K562 (cell line): Measurements from ENCODE around the gene KCNK4. TPM values are rescaled to one million over a fixed set of nuclear protein-coding genes. Genes with fewer than 3 reads are reported as not detected.

Source experiments
- ARNT ChIP-seq, 2 experiments: fragments of 450-650 bp; IDR thresholded peaks; 2 replicates each; pipeline ENCODE4 v1.6.1; 2016; ENCODE audit warnings: mild to moderate bottlenecking in 1 of 2
- CSDE1 ChIP-seq, 2 experiments: fragments of 450-650 bp; IDR thresholded peaks; 2 replicates each; pipeline ENCODE4 v1.6.1; 2016; ENCODE audit warnings: mild to moderate bottlenecking in 1 of 2
- CTBP1 ChIP-seq: fragments of 450-650 bp; IDR thresholded peaks from 2 replicates; pipeline ENCODE4 v1.6.1; 2016; ENCODE audit warnings: borderline replicate concordance
- DACH1 ChIP-seq: fragments of 450-650 bp; IDR thresholded peaks from 2 replicates; pipeline ENCODE4 v1.6.1; 2018; ENCODE audit not compliant: partially characterized antibody
- DNMT1 ChIP-seq: fragments of 450-650 bp; IDR thresholded peaks from 2 replicates; pipeline ENCODE4 v1.6.1; 2016; ENCODE audit warnings: antibody characterized with exemption, mild to moderate bottlenecking
- ELF2 ChIP-seq: fragments of 250-450 bp; sonication (Bioruptor Pico); IDR thresholded peaks from 2 replicates; pipeline ENCODE4 v1.5.0; 2021; ENCODE audit warnings: mild to moderate bottlenecking
- FIP1L1 ChIP-seq: fragments of 200-400 bp; formaldehyde crosslinking; IDR thresholded peaks from 2 replicates; pipeline ENCODE4 v1.6.1; 2018; ENCODE audit warnings: mild to moderate bottlenecking, low read depth, low read length; ENCODE audit not compliant: poor library complexity, severe bottlenecking
- ILF3 ChIP-seq: fragments of 450-650 bp; IDR thresholded peaks from 2 replicates; pipeline ENCODE4 v1.6.1; 2018; ENCODE audit warnings: antibody characterized with exemption, mild to moderate bottlenecking, moderate library complexity, borderline replicate concordance
- KDM2B ChIP-seq: fragments of 250-450 bp; sonication (Bioruptor Pico); IDR thresholded peaks from 2 replicates; pipeline ENCODE4 v1.8.0; 2021; ENCODE audit warnings: mild to moderate bottlenecking, moderate library complexity
- MAX ChIP-seq: sonication (generic); formaldehyde crosslinking; IDR thresholded peaks from 2 replicates; pipeline ENCODE4 v1.9.0; 2022; ENCODE audit warnings: mild to moderate bottlenecking, missing genetic modification reagents
- MEF2D ChIP-seq: conservative IDR thresholded peaks from 2 replicates; pipeline ENCODE4 v1.6.1; 2016; ENCODE audit warnings: low read depth, missing genetic modification characterization, missing compliant biosample characterization
- SAFB2 ChIP-seq: fragments of 200-400 bp; formaldehyde crosslinking; IDR thresholded peaks from 2 replicates; pipeline ENCODE4 v1.6.1; 2018; ENCODE audit warnings: borderline replicate concordance, low read length, low read depth, moderate library complexity; ENCODE audit not compliant: severe bottlenecking
- SIN3A ChIP-seq, 2 experiments: fragments of 150-350 bp in 1 of 2; IDR thresholded peaks; 2 replicates each; pipeline ENCODE4 v1.6.1; 2011 to 2016; ENCODE audit warnings: borderline replicate concordance in 2 of 2, low read depth in 2 of 2, low read length in 2 of 2, mild to moderate bottlenecking in 2 of 2, moderate library complexity in 2 of 2; ENCODE audit not compliant: control insufficient read depth in 1 of 2
- SMARCA5 ChIP-seq: fragments of 450-650 bp; IDR thresholded peaks from 2 replicates; pipeline ENCODE4 v1.6.1; 2016
- SMC3 ChIP-seq: conservative IDR thresholded peaks from 2 replicates; pipeline ENCODE4 v1.6.1; 2011; ENCODE audit warnings: low read depth, low read length, improper control_type of control experiment; ENCODE audit not compliant: insufficient read depth
- TCFL5 ChIP-seq: fragments of 250-450 bp; sonication (Bioruptor Pico); conservative IDR thresholded peaks from 2 replicates; pipeline ENCODE4 v1.6.1; 2021; ENCODE audit warnings: mild to moderate bottlenecking, moderate library complexity, matching md5 sums
- TEAD4 ChIP-seq, 2 experiments: sonication (generic) in 1 of 2; formaldehyde crosslinking in 1 of 2; IDR thresholded peaks; 2 replicates each; pipeline versions ENCODE4 v1.6.1 to v1.8.0; 2012 to 2022; ENCODE audit warnings: borderline replicate concordance in 1 of 2, inconsistent platforms in 1 of 2, low read length in 1 of 2, mild to moderate bottlenecking in 1 of 2, missing genetic modification reagents in 1 of 2
- TSC22D4 ChIP-seq: fragments of 450-650 bp; IDR thresholded peaks from 2 replicates; pipeline ENCODE4 v1.6.1; 2016; ENCODE audit warnings: missing genetic modification characterization, missing biosample characterization, control low read depth
- U2AF2 ChIP-seq: fragments of 200-400 bp; formaldehyde crosslinking; optimal IDR thresholded peaks from 2 replicates; pipeline ENCODE3; 2017; ENCODE audit warnings: low read depth, mild to moderate bottlenecking, low read length
- ZBTB17 ChIP-seq: fragments of 450-650 bp; formaldehyde crosslinking; IDR thresholded peaks from 2 replicates; pipeline ENCODE4 v1.4.0; 2020; ENCODE audit warnings: mild to moderate bottlenecking
- ZBTB5 ChIP-seq: fragments of 450-650 bp; IDR thresholded peaks from 2 replicates; pipeline ENCODE4 v1.6.1; 2017; ENCODE audit warnings: antibody characterized with exemption
- ZC3H8 ChIP-seq: fragments of 450-650 bp; IDR thresholded peaks from 2 replicates; pipeline ENCODE4 v1.6.1; 2017
- ZNF41 ChIP-seq: fragments of 250-450 bp; sonication (Bioruptor Pico); conservative IDR thresholded peaks from 2 replicates; pipeline ENCODE4 v1.4.0; 2020; ENCODE audit warnings: mild to moderate bottlenecking
- polyA plus RNA-seq, 8 experiments: library from polyadenylated mRNA; depleted of rRNA in 4 of 8; stranded (reverse) in 5 of 8; unstranded in 3 of 8; fragments of >200 nt; fragmentation: Nextera tagmentation in 2 of 8; fragmentation: Illumina TruSeq in 1 of 8; extraction: Ambion mirVana in 2 of 8; extraction: Trizol in 1 of 8; gene quantifications; 2 replicates each; pipeline versions ENCODE4 v1.2.1 to v1.2.3, GENCODE V29; 2011 to 2014; ENCODE audit warnings: inconsistent platforms in 1 of 8, missing spikeins in 1 of 8
- total RNA-seq, 7 experiments: library from RNA; depleted of rRNA in 6 of 7; stranded (reverse); fragments of >200 nt in 6 of 7; fragmentation: Illumina TruSeq in 2 of 7; extraction: Trizol in 2 of 7; gene quantifications; 2 replicates each; pipeline versions ENCODE4 v1.2.1 to v1.2.3, GENCODE V29; 2011 to 2021; ENCODE audit warnings: low replicate concordance in 1 of 7
- TF ChIP-seq, protein P1 (sequence below), 2 experiments: fragments of 200-800 bp in 1 of 2; sonication (Bioruptor generic) in 1 of 2; sonication (generic) in 1 of 2; formaldehyde crosslinking in 1 of 2; IDR thresholded peaks in 1 of 2; conservative IDR thresholded peaks in 1 of 2; 2 replicates each; pipeline versions ENCODE4 v1.5.0 to v1.6.1; 2016 to 2020; ENCODE audit warnings: missing compliant biosample characterization in 1 of 2, missing genetic modification characterization in 1 of 2, missing genetic modification reagents in 1 of 2

KCNK4 gene
- total and polyA plus RNA-seq, 9 of the 15 experiments (the other 6 are each of a cell fraction or from before 2014, with no cell fraction given), result not detected

DNA sequence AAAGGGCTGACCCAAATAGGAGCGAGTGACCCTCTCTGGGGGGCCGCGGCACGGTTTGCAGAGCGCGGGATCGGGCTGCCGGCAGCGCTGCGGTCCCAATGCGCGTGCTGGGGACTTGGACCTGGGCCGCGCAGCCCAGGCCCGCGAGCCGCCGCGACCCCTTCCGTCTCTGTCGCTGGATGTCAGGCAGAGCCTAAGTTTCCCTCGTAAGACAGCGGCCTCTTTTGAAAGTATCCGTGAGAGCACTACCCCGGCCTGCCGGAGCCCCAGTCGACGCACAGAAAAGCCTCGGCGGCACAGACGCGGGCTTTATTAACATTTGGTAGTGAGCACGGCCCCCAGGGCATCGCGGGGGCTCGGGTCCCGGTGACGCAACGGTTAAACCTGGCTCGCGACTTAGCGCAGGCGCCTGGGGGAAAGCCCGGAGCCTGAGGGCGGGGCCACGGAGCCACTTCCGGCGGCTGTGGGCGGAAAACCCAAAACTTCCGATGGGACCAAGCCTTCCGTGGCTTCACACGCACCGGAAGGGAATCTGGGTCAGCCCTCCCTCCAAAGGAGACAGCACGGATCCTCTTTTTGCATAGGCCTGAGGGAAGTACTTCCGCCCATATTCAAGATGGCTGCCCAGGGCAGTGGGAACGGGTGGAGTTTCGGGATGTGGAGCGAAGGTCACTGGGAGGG is 21.4 kb upstream of the KCNK4 start (continued):
- no peak for TF ChIP-seq KDM2B
- TF ChIP-seq ELF2 (CRISPR knock-in tag), result peak; percentile 100
- TF ChIP-seq ZC3H8, result no peak
- TF ChIP-seq SMC3, result no peak
- TF ChIP-seq ZBTB17 (CRISPR knock-in tag), result peak; percentile 28; the same call in 1 of the 2 replicates
- TF ChIP-seq TEAD4 (IDR thresholded peaks at IDR 0.05; ENCODE audit: low read length), result no peak
- no peak for TF ChIP-seq TEAD4 (CRISPR knock-in tag; IDR thresholded peaks at IDR 0.05; ENCODE audit: borderline replicate concordance)
- TF ChIP-seq SAFB2, result no peak
- 0 out of 2 replicates have a peak, but pooled peaks have one; percentile 1 for TF ChIP-seq ILF3
- TF ChIP-seq ZNF41 (CRISPR knock-in tag), result no peak; the same call in 1 of the 2 replicates
- TF ChIP-seq FIP1L1, result peak; percentile 97
- TF ChIP-seq SMARCA5, result no peak
- TF ChIP-seq ZBTB5, result no peak
- no peak for TF ChIP-seq DNMT1
- TF ChIP-seq SIN3A (IDR thresholded peaks at IDR 0.05; ENCODE audit: borderline replicate concordance in 2 of 2, control insufficient read depth in 1 of 2, low read depth in 2 of 2, low read length in 2 of 2), result no peak; a peak in 2 of 4 replicates
- TF ChIP-seq U2AF2, result no peak
- no peak for TF ChIP-seq ARNT (IDR thresholded peaks at IDR 0.05)
- TF ChIP-seq, protein P1, sequence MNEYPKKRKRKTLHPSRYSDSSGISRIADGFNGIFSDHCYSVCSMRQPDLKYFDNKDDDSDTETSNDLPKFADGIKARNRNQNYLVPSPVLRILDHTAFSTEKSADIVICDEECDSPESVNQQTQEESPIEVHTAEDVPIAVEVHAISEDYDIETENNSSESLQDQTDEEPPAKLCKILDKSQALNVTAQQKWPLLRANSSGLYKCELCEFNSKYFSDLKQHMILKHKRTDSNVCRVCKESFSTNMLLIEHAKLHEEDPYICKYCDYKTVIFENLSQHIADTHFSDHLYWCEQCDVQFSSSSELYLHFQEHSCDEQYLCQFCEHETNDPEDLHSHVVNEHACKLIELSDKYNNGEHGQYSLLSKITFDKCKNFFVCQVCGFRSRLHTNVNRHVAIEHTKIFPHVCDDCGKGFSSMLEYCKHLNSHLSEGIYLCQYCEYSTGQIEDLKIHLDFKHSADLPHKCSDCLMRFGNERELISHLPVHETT (CRISPR knock-in tag; conservative IDR thresholded peaks at IDR 0.05 in 1 of 2, IDR thresholded peaks at IDR 0.05 in 1 of 2), result no peak
- TF ChIP-seq TCFL5, result no peak
- TF ChIP-seq TSC22D4, result no peak
- TF ChIP-seq DACH1, result no peak
- no peak for TF ChIP-seq MEF2D (tag)
- no peak for TF ChIP-seq CTBP1
- no peak; the same call in none of the 2 replicates for TF ChIP-seq MAX (CRISPR knock-in tag)
- TF ChIP-seq CSDE1 (IDR thresholded peaks at IDR 0.05), result no peak
